Keratinocyte (primary cell): ENCODE measurements around the gene ACR.
"Not testable (repeated sequence)": the region's sequence is repeated elsewhere in the genome, so short reads cannot be mapped to it uniquely, and the experiment has no call there.

ENCODE experiments used
- EZH2 ChIP-seq: IDR thresholded peaks from one replicate; pipeline ENCODE4 v1.6.1; 2012; ENCODE audit warnings: inconsistent platforms, mild to moderate bottlenecking, low read length, moderate library complexity
- TF ChIP-seq, protein P1 (sequence below), 3 experiments: IDR thresholded peaks in 1 of 3; conservative IDR thresholded peaks in 1 of 3; optimal IDR thresholded peaks in 1 of 3; 2 replicates in 2 of 3; 3 replicates in 1 of 3; pipeline versions ENCODE3 to v1.5.1; 2011; ENCODE audit warnings: low read length in 3 of 3, mild to moderate bottlenecking in 3 of 3, moderate library complexity in 2 of 3, control low read depth in 1 of 3, inconsistent platforms in 1 of 3; ENCODE audit not compliant: insufficient read depth in 2 of 3; ENCODE audit errors: extremely low read depth in 1 of 3

DNA sequence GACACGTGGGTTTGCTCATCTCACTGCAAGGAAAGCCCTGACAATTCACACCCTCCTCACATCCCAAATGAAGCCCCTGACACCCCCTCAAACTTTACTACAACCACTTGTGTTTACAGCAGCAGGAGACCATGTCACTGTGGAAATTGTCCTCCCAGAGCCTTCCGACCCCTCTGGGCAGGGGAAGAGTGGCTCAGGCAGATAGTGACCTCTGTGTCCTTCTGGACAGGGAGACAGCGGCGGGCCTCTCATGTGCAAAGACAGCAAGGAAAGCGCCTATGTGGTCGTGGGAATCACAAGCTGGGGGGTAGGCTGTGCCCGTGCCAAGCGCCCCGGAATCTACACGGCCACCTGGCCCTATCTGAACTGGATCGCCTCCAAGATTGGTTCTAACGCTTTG lies 6.4 kb downstream of the ACR start:
- TF ChIP-seq, protein P1, sequence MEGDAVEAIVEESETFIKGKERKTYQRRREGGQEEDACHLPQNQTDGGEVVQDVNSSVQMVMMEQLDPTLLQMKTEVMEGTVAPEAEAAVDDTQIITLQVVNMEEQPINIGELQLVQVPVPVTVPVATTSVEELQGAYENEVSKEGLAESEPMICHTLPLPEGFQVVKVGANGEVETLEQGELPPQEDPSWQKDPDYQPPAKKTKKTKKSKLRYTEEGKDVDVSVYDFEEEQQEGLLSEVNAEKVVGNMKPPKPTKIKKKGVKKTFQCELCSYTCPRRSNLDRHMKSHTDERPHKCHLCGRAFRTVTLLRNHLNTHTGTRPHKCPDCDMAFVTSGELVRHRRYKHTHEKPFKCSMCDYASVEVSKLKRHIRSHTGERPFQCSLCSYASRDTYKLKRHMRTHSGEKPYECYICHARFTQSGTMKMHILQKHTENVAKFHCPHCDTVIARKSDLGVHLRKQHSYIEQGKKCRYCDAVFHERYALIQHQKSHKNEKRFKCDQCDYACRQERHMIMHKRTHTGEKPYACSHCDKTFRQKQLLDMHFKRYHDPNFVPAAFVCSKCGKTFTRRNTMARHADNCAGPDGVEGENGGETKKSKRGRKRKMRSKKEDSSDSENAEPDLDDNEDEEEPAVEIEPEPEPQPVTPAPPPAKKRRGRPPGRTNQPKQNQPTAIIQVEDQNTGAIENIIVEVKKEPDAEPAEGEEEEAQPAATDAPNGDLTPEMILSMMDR (optimal IDR thresholded peaks at IDR 0.05 in 1 of 3, IDR thresholded peaks at IDR 0.05 in 1 of 3, conservative IDR thresholded peaks at IDR 0.05 in 1 of 3; ENCODE audit: extremely low read depth in 1 of 3, insufficient read depth in 2 of 3, low read length in 3 of 3), result not testable (repeated sequence)
- not testable (repeated sequence) for TF ChIP-seq EZH2
